Omental fat pad (tissue), 4 donors: Measurements from ENCODE around the gene NFAT5. TPM values are rescaled to one million over a fixed set of nuclear protein-coding genes. Genes with fewer than 3 reads are reported as not detected.

ENCODE experiments used
- ATAC-seq: fragments of 150-250 bp; one replicate; pipeline ENCODE4 v1.9.1; 2016; ENCODE audit warnings: mild to moderate bottlenecking, moderate library complexity; ENCODE audit not compliant: low FRiP score
- DNase-seq: peaks from one replicate; pipeline ENCODE4 v3.0.0-alpha.2; 2019; ENCODE audit warnings: low spot score
- CTCF ChIP-seq, 3 donors: fragments of 450-650 bp; IDR thresholded peaks; one replicate each; pipeline ENCODE4 v1.5.1; 2016 to 2017; ENCODE audit warnings: antibody characterized with exemption in 3 of 3, mild to moderate bottlenecking in 3 of 3, moderate library complexity in 2 of 3
- total RNA-seq, 4 donors: library from RNA; depleted of rRNA; stranded (reverse); fragments of >200 nt; gene quantifications; one replicate each; pipeline ENCODE4 v1.1.0, GENCODE V29; 2016

NFAT5 gene
- total RNA-seq, 4 donors from 2014 or later = 43.5 to 59.3 (median 50.8) TPM

- no peak for TF ChIP-seq CTCF (IDR thresholded peaks at IDR 0.05)
- no peak for ATAC-seq
- no peak for DNase-seq
Measured at GRCh38 chr16:69707920-69708683, 142.3 kb downstream of the NFAT5 start.

GRCh38 chr16:69709456-69710084, 143.8 kb downstream of the NFAT5 start:
- ATAC-seq (peak; percentile 45), DNase-seq (no peak)
- TF ChIP-seq CTCF (IDR thresholded peaks at IDR 0.05) = peak in 1 of 3 donors; percentile 12

- peak; percentile 75 for ATAC-seq
- no peak for TF ChIP-seq CTCF (IDR thresholded peaks at IDR 0.05)
Measured at GRCh38 chr16:69711115-69711740, 145.5 kb downstream of the NFAT5 start.

GRCh38 chr16:69712277-69712676, 146.5 kb downstream of the NFAT5 start:
- DNase-seq (no peak), ATAC-seq (no peak)
- TF ChIP-seq CTCF (IDR thresholded peaks at IDR 0.05) = no peak

More at GRCh38 chr16:69711115-69711740, 145.5 kb downstream of the NFAT5 start:
- peak; percentile 73 for DNase-seq

- TF ChIP-seq CTCF (IDR thresholded peaks at IDR 0.05) = no peak
- ATAC-seq (no peak), DNase-seq (no peak)
Measured at GRCh38 chr16:69712914-69713581, 147.3 kb downstream of the NFAT5 start.

GRCh38 chr16:69717066-69717465, 151.3 kb downstream of the NFAT5 start:
- DNase-seq (no peak), ATAC-seq (no peak)
- no peak for TF ChIP-seq CTCF (IDR thresholded peaks at IDR 0.05)
